LHCN-M2 (cell line): Measurements from ENCODE around the gene PLOD2. TPM values are rescaled to one million over a fixed set of nuclear protein-coding genes. Genes with fewer than 3 reads are reported as not detected.
A peak's percentile ranks its signal among the peaks of the same experiment; 100 is the strongest.

Experiments
- DNase-seq: peaks from one replicate; pipeline ENCODE4 v3.0.0-alpha.2; 2012; ENCODE audit warnings: low read depth
- polyA plus RNA-seq: library from polyadenylated mRNA; unstranded; fragments of >200 nt; gene quantifications from one replicate; pipeline ENCODE4 v1.2.1, GENCODE V29; 2012; ENCODE audit warnings: missing spikeins
- total RNA-seq: library from RNA; depleted of rRNA; stranded (reverse); fragments of >200 nt; gene quantifications from 2 replicates; pipeline ENCODE4 v1.2.3, GENCODE V29; 2014; rRNA removed

PLOD2 gene
- total RNA-seq: 197 and 249 TPM in 2 replicates
- polyA plus RNA-seq: 110 TPM

DNA sequence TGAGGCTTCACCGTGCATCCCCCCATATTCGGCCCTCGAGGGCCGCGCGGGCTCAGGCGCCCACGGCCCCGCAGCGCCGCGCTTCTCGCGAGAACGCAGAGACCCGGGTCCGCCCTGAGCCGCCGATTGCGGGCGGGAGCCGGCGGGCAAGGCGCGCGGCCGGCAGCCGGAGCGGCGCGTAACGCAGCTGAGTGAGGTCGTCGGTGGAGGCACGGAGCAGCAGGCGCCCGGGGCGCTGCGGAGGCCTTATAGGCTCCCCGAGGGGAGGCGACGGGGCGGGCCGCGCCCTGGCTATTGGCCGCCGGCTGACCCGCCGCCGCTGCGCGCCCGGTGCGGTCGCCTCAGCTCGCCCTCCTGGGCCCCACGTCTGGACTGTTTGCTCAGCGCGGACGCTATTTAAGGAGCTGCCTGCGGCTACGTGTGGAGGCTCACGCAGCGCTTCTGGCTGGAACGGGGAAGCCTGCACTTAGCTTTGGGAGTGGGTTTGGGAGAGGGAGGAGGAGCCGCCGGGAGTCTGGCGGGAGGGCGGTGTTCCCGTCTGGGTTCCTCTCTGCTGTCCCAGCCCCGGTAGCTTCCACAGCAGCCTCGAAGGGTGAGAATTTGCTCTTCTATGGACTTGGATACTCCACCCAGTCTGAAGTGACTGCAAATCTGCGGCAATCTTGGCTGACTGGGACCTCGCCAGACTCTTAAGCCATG is at the start of gene PLOD2:
Gene PLOD2 (minus strand): TSS at position 221 of the 699 bp plus-strand sequence. CDS start 195 bp downstream, at position 26.
- peak; percentile 93 for DNase-seq

DNA sequence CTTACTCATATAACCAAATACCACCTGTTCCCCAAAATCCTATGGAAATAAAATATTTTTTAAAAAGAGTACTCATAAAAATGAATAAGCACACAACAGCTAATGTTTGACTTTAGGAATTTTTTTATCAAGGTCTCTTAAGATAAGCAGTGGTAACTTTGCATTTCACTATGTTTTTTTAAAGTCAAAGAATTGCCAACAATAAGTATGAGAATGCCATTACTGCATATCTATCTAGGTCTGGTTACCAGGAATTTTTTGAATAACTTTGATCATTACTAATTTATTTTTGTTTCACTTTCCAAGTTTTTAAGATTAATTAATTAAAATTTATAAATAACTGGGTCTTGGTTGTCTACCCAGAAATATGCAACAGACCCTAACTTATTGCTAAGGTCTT is 48.4 kb upstream of the PLOD2 start:
- no peak for DNase-seq

DNA sequence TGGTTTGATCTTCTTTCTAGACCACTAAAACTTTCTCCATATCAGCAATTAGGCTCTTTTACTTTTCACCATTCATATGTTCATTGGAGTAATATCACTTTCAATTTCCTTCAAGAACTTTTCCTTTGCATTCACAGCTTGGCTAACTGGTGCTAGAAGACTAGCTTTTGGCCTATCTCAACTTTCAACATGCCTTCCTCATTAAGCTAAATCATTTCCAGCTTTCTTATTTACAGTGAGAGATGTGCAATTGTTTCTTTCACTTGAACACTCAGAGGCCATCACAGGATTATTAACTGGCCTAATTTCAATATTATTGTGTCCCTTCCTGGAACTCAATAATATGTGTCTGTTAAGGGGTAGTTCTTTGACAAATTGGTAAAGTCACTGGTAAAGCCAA is 42.8 kb upstream of the PLOD2 start:
- no peak for DNase-seq

DNA sequence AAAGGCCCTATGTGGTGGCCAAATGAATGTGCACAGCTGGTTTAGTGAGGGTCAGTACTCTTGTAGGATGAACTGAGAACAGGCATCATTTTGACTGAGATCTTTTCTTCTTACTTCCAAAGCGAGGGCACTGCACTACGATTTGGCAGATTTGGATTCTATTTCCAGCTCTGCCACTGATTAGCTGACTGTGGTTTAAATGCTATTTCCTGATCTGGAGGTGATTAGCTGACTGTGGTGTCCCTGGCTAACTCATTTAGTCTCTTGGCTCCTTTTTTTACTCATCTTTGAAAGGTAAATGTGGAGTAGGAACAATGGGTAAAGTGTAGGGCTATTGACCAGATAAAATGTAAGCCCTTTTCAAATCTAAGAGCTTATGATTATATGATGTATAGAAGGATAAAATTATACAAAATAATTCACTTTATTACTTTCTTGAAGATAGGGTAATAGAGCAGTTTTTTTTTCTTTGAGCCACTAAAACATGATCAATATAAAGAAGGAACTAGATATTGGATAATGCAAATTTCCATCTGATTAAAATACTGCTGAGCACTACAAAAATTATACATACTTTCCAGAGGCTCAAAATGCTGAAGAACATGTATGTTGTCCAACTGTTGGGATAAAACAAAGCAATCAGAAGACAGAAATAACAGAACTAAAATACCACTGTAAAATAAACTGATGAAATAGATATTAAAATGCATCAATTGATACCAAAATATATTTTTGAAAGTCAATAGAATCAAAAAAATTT is 39.7 kb upstream of the PLOD2 start:
- DNase-seq: no peak

DNA sequence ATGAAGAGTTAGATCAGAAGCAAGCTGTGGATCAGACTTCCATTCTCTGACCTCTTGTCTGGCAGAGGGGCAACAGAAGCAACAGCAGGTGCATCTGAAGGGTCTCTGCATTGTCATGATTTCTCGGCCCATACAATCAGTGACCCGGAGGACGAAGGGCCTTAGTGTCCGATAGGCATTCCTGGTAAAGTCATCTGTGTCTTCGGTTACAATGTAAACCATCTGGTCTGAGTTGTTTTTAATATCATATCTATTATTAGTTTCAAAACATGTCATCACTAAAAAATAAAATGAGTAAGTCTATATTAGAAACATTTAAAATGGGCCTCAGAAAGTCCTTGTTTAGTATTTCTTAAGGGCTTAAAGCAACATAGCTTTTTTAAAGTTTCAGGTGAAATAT is 38.8 kb upstream of the PLOD2 start:
- no peak for DNase-seq

DNA sequence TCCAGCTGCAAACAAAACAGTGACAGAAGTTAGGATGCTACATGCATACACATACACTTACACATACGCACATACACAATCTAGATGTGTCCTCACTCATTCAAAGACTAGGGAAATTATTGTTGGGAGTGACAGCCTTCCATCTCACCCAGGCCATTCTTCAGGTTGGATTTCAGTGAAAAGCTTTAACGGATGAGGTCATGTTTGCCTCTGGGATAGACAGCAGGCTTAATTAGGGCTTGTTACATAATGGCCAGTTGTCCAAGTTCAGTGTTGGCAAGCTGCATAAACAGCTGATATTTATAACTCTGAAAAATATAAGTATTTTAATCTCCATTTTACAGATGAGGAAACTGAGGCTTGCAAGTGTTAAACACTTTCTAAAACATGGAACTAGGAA is 35.8 kb upstream of the PLOD2 start:
- no peak for DNase-seq

DNA sequence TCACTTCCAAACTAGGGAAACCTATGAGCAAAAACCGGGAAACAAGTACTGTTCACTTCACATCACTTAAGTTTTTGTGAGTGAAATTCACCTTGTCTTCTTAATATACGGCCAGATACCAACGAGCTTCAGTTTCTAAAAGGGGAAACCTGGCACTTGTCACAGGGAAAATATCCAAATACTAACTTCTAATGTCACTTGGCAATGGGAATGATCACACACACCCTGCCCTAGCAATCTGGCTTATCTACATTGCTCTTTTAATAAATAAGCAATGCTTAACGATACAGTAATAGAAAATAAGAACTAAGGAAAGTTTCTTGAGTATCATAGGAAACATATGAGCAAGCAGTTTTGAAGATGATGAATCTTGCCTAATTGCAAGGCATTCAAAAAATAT is 34.6 kb upstream of the PLOD2 start:
- DNase-seq: no peak

DNA sequence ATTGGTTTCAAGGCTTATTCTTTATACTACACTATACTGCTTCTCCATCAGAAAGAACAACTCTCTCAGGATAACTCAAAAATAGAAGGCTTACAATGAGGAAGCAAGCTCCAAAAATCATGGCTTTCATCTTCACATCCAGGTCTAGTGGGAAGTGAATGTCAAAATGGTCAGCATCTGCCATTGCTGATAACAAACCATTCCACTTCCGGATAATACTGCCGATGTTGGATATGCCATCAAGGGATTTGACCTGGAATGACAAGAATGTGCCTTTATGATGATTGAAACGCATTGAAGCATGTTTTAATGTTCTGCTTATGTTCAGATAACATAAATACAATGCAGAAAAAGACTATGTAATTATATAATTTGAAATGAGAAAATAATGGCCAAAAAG is 34.0 kb upstream of the PLOD2 start:
- DNase-seq: no peak

DNA sequence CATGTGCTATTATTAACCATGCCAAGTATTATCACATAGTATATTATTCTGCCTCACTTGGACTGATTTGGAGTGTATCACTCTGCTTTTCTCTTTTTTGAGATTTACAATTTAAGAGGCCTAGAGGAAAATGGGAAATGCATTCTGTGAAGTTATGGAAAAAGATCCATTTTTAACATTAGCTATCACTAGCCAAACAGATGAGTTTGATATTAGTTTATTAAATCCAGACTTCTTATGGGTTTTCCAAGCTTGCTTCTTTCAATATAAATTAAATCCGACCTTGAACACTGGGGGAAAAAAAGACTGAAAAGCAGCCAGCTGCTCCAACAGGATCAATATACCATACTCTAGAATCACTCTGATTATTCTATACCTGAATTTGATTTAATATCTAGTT is 30.1 kb upstream of the PLOD2 start:
- no peak for DNase-seq

DNA sequence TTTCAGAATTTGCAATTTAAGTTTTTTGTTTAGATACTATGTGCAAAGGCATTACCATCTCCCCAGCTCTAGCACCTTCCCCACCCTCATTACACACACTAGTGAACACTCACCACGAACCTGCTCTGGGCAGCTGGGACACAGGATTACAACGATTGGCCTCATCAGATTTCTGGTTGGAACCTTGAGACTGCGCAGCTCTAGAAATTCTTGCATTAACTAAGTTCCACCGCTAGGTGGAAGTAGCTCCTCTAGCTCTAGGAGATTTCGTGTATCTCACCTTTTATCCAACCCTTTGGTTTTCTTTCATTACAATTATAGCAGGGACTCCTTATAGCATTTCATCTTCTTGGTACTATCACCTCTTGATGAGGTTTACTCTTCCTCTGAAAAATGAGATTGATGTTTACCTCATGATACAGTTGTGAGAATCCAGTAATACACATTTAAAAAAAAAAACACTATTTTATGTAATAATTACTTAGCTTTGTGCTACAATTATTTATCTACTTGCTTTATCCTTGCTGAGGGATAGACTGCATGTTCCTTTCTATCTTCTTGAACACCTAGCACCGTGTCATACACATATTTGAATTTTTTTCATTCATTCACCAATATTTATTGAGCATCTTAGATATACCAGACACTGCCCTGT is 28.7 kb upstream of the PLOD2 start:
- DNase-seq: peak; percentile 69

DNA sequence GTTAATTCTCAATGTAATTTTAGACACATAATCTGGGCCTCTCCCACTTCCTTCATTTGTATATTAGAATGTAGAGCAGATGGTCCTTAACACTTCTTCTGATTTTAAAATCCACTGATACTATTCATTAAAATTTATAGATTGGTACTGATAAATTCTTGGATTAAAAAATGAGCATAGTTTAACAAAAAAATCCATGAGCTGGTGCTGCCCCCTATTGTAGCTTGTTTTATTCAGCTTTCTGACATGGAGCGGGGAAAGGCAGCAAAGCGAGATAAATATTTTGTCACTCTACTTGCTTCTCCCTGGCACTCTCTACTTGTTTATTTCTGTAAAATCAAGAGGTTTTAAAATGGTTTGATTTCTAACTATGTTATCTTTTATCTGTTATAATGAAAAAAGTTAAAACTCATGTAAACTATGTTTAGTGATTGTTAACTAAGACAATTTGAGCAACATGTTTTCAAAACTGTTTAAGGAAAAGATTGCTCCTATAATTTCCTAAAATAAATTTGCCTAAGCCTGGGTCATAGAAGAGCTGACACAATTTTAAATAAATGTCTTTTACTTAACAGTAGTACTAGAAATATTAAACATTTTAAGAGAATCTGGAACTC is 26.5 kb upstream of the PLOD2 start:
- DNase-seq: peak; percentile 39

DNA sequence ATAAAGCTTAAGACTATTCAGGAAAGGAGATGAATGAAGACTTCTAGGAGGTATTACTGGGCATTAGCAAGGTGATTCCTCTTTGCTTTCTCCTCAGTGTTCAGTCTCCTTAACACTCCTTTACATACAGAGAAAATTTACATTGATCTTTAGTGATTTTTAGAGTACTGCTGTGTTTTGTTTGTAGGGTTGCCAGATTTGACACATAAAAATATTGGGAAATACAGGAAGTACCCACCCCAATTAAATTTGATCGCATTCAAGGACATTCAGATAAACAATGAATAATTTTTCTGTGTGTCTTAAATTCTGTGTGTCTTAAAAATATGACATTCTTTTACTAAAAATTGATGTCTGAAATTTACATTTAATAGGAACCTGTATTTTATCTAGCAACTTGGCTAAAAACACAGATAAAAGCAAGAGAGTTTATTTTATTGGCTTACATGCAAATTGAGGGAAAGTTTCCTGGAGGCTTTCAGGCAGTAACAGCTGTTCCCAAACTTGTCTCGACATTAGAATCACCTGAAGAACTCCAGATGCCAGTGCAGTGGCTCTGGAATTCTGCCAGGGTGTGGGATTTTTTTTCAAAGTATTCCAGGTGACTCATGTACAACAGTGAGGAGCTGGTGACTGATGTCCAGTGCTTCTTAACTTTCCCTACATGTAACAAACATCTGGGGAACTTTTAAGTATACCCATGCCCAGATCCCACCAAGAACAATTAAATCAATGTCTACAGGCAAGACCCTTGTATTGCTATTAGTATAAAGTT is 23.4 kb upstream of the PLOD2 start:
- DNase-seq: peak; percentile 62

DNA sequence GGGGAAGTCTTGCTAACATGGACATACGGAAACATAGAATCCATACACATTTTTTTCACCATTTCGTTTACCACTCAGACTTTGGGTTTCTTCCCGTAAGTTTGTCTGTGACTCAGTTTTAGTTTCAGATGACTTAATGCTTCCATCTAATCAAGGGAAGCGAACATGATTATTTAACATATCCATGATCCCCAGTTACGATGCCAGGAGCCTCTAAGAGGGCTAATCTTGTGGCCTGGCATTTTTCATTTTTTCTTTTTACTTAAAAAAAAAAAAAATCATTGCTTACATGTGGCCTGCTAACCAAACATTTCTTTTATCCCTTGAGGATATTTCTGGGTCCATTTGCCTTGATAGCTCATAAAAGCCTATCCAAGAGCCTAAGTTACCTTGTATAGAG is 20.2 kb upstream of the PLOD2 start:
- no peak for DNase-seq

DNA sequence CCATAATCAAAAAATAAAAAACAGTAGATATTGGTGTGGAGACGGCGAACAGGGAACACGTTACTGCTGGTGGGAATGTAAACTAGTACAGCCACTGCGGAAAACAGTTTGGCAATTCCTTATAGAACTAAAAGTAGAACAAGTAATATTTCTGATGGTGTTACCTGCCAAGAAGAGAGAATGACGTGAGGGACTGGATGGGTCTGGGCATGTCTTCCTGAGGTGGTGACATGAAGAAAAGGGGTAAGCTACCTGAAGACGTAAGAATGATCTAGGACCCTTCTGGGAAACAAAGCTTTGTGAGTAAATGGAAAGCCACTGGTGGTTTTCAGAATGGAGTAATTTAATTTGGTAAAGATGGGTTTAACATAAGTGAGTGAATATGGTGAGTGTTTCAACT is 19.4 kb upstream of the PLOD2 start:
- no peak for DNase-seq

DNA sequence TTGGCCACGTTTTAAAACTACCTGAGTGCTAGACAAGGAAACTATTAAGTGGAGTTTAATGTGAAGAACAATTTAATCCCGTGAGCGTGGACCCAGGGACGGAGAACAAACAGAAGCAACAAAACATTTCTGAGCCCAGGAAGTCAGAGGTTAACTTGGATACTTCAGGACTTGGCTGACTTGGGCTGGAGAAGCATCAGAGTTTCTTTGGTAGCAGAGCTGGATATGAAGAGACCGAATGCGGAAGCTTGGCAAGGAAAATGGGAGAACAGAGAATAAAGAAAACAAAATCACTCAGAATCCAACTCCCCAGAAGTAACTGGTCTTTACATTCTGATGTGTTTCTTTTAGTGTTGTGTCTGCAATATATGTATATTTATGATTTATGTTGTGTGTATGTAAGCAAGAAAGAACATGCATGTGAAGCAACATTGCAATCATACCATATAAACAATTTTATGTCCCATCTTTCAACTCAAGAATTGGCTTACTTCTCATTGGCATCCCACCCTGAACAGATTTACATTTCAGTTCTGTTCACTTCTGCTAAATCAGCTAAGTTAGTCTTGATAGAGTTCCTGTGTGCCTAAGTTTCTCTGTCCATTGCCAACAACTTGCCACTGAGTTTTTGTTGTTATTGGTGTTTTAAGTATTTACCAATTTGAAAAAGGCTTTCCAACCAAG is 17.2 kb upstream of the PLOD2 start:
- no peak for DNase-seq

DNA sequence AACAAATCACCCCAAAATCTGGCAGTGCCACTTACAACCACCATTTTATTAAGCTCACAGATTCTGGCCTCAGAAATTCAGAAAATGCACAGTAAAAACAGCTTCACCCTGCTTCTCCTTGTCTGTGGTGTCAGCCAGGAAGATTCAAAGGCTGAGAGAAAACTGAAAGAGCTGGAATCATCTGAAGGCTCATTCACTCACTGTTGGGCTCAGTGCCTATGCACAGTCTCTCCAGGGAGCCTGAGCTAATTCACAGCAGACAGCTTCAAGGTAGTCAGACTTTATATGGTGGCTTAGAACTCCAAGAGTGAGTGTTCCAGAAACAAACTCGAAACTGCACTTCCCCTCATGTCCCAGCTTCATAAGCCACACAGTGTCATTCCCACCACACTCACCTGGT is 16.5 kb upstream of the PLOD2 start:
- no peak for DNase-seq

DNA sequence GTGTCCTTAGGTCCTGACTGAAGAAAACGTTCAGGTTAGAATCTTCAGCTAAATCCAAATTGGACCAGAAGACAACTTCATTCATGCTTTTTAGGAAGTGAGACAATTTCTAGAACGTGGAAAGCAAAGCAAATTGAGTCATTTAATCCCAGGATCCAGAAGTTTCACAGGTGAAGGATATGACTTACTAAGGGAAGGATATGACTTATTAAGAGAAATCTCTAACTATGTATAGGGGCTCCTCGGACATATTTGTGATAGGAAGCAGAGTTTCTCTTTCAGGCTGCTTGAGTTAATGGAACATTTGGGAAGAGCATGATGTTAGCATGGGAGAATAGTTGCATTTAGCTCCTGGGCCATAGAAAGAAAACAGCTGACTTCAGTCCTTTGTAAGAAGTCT is 16.1 kb upstream of the PLOD2 start:
- DNase-seq: peak; percentile 36

DNA sequence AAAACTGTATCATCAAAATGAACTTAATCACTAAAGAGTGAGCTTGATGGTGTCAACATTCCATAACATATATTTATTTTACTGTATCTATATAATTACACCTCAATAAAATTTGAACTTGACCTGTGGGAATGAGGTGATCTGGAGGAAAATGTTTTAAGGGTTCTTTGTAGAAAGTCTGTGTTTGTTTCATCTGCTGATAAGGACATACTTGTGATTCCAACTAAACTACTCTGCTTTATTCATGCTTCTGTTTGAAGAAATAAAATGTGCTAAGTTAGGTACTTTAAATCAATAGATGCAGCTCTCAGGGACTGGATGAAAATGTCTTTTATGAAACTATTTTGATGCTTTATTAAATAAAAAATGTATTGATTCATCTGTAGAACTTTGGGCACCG is 11.6 kb upstream of the PLOD2 start:
- no peak for DNase-seq

DNA sequence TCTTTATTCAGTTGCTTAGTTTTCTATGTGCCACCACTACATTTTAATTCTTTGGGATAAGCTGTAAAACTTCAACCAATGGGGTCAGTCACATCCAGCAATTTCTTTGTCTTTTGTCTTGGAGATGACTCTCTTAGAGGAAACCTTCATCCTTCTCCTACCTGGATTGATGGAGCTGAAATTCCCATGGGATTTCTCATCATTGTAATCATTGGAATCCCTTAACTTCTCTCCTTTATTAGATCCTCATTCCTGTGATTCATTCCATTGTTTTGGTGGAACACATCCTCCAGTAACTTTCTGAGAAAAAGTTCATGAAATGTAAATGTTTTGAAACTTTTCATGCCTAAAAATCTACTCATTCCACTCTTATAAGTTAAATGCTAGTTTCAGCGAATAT is 9.6 kb upstream of the PLOD2 start:
- no peak for DNase-seq

DNA sequence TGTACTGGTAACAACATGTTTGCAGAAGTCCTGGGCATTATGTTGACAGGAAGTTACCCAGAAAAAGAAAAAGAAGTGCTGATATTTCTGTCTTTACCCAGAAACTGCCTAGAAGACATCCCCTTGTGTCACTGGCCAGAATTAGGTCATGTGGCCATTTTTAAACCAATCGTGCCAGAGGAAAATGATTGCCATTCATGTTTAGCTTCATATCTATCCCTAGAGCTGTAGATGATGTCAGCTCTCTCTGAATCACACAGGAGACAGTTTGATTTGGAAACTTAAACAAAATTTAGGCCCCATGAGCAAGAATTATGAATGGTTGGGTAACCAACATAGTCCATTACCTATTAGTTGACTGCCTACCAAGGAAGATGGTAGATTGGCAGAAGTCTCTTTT is 8.9 kb upstream of the PLOD2 start:
- no peak for DNase-seq

DNA sequence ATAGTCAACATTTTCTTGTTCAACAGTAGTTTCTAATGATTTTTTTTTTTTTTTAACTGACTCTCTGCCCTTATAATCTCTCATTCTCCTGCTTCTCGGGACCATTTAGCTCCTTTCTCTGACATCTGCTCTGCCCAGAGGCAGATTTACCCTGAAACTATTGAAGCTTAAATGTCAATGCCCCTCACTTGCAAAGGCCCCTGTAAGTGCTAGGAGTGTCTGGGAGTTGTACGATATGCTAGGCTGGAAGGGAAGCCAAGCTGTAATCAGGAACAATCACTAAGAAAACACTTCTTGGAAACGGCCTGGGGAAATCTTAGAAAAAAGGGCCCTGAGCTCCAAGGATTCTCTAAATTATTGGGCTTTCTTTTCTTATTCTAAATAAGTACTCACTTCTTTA is 5.8 kb upstream of the PLOD2 start:
- no peak for DNase-seq
